ENCODE measurements around the gene ITGA2B. TPM values are rescaled to one million over a fixed set of nuclear protein-coding genes. Genes with fewer than 3 reads are reported as not detected.

The ITGA2B gene
- total RNA-seq, 1 experiment from 2014 or later, result 0.62 TPM

- TF ChIP-seq EZH2 (IDR thresholded peaks at IDR 0.05; ENCODE audit: borderline replicate concordance, low read depth, low read length, poor library complexity, severe bottlenecking) (no peak), CTCF (conservative IDR thresholded peaks at IDR 0.05; ENCODE audit: low read depth, low read length) (peak; percentile 46)
- peak; percentile 74 for DNase-seq (ENCODE audit: low spot score)
- Histone ChIP-seq H3K4me3 (ENCODE audit: low read depth, low read length, poor library complexity, severe bottlenecking) (peak overlapping the region; percentile 64), H3K9me3 (ENCODE audit: low read depth, low read length, poor library complexity, severe bottlenecking) (no peaks in the 10 kb centered on the region), H3K4me1 (ENCODE audit: insufficient read depth, low read length, poor library complexity, severe bottlenecking) (no peaks in the 10 kb centered on the region), H3K27ac (ENCODE audit: low read depth, low read length, poor library complexity, severe bottlenecking) (peak overlapping the region; percentile 51), H3K36me3 (ENCODE audit: insufficient read depth, low read length, poor library complexity, severe bottlenecking) (no peaks in the 10 kb centered on the region), H3K27me3 (replicated peaks; ENCODE audit: insufficient read depth, low read depth, low read length, poor library complexity) (no peaks in the 10 kb centered on the region)
- intact Hi-C loops (cut with micrococcal nuclease; ENCODE audit: unreplicated experiment), result loop anchor here (5.0 kb wide), 1 partner anchor 133 kb away; no protein-coding TSS in a partner anchor
- no TSS peak for BruUV-seq (replicated peaks)
- POLR2A ChIA-PET (ENCODE audit: low non-redundant PET), result no interaction called here
- CTCF ChIA-PET, result interaction anchor here (0.6 to 1.1 kb wide), 6 partner anchors 15 to 222 kb away, joined by 3 to 6 read pairs (median 4); partner anchors contain the start of gene HDAC5
Measured at GRCh38 chr17:44345454-44346026, 43.9 kb downstream of the ITGA2B start.

GRCh38 chr17:44344939-44345453 lies 44.5 kb downstream of the ITGA2B start, which contains the start of gene GRN:
Gene GRN (plus strand): TSS chr17:44345302. CDS start chr17:44349165, 3,863 bp downstream.
- H3K27ac ChIP-seq (ENCODE audit: low read depth, low read length, poor library complexity, severe bottlenecking), result peak within 1 kb of the TSS; percentile 51

More at GRCh38 chr17:44344939-44345453, 44.5 kb downstream of the ITGA2B start, which contains the start of gene GRN:
- H3K9me3 ChIP-seq (ENCODE audit: low read depth, low read length, poor library complexity, severe bottlenecking), result no peaks in the 10 kb centered on the region
- H3K4me3 ChIP-seq (ENCODE audit: low read depth, low read length, poor library complexity, severe bottlenecking), result peak within 1 kb of the TSS; percentile 64
- peak; percentile 96 for DNase-seq (ENCODE audit: low spot score)
- ChIA-PET POLR2A (ENCODE audit: low non-redundant PET) (no interaction called here), CTCF (interaction anchor here (0.6 to 1.1 kb wide), 4 partner anchors 14 to 222 kb away, joined by 3 to 6 read pairs (median 3); partner anchors contain the start of gene HDAC5)
- TF ChIP-seq CTCF (conservative IDR thresholded peaks at IDR 0.05; ENCODE audit: low read depth, low read length), result no peak
- TF ChIP-seq EZH2 (IDR thresholded peaks at IDR 0.05; ENCODE audit: borderline replicate concordance, low read depth, low read length, poor library complexity, severe bottlenecking), result no peak
- intact Hi-C loops (cut with micrococcal nuclease; ENCODE audit: unreplicated experiment), result loop anchor here (5.0 kb wide), 1 partner anchor 133 kb away; no protein-coding TSS in a partner anchor
- H3K36me3 ChIP-seq (ENCODE audit: insufficient read depth, low read length, poor library complexity, severe bottlenecking), result no peaks in the 10 kb centered on the region
- no TSS peak for BruUV-seq (replicated peaks)
- H3K4me1 ChIP-seq (ENCODE audit: insufficient read depth, low read length, poor library complexity, severe bottlenecking), result no peaks in the 10 kb centered on the region
- H3K27me3 ChIP-seq (replicated peaks; ENCODE audit: insufficient read depth, low read depth, low read length, poor library complexity), result no peaks in the 10 kb centered on the region

Data from A673 (cell line).